ENCODE results near the gene KLHDC3. TPM values are rescaled to one million over a fixed set of nuclear protein-coding genes. Genes with fewer than 3 reads are reported as not detected.

Gene KLHDC3
- total and polyA plus RNA-seq, 2 experiments from 2014 or later: 334 to 343 TPM

DNA sequence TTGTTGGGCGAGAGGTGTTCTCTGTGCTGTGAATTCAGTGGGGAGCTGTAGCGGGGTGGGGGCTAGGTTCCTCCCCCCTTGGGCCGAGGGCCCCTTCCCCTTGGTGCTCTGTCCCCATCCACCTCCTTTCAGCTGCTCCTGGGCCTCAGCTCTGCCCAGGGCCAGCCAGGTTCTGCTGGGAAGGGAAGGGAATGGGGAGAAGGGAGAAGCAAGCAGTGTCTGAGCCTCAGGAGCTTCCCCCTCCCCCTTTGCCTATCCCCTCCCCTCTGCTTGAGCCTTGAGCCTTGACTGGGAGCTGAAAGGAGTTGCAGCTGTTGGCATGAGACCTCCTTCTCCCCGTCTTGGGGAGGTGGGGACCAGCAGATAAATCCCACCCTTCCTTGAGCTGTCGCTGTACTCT lies 6.8 kb downstream of the KLHDC3 start:
- no peaks in the 10 kb centered on the region for H3K27me3 ChIP-seq
- peak overlapping the region; percentile 87 for H3K27ac ChIP-seq
- H3K9me3 ChIP-seq (ENCODE audit: low read depth): no peaks in the 10 kb centered on the region
- peaks cover 33% of the 10 kb centered on the region for H3K36me3 ChIP-seq
- peaks cover 24% of the 10 kb centered on the region for H3K4me1 ChIP-seq (ENCODE audit: low read depth)
- TF ChIP-seq, protein P1, sequence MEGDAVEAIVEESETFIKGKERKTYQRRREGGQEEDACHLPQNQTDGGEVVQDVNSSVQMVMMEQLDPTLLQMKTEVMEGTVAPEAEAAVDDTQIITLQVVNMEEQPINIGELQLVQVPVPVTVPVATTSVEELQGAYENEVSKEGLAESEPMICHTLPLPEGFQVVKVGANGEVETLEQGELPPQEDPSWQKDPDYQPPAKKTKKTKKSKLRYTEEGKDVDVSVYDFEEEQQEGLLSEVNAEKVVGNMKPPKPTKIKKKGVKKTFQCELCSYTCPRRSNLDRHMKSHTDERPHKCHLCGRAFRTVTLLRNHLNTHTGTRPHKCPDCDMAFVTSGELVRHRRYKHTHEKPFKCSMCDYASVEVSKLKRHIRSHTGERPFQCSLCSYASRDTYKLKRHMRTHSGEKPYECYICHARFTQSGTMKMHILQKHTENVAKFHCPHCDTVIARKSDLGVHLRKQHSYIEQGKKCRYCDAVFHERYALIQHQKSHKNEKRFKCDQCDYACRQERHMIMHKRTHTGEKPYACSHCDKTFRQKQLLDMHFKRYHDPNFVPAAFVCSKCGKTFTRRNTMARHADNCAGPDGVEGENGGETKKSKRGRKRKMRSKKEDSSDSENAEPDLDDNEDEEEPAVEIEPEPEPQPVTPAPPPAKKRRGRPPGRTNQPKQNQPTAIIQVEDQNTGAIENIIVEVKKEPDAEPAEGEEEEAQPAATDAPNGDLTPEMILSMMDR (IDR thresholded peaks at IDR 0.05; ENCODE audit: low read depth, low read length): no peak
- H3K4me3 ChIP-seq: peak overlapping the region; percentile 96
- peak in 1 of 2 donors; percentile 40 for DNase-seq (ENCODE audit: low read depth in 1 of 2, low spot score in 1 of 2)

DNA sequence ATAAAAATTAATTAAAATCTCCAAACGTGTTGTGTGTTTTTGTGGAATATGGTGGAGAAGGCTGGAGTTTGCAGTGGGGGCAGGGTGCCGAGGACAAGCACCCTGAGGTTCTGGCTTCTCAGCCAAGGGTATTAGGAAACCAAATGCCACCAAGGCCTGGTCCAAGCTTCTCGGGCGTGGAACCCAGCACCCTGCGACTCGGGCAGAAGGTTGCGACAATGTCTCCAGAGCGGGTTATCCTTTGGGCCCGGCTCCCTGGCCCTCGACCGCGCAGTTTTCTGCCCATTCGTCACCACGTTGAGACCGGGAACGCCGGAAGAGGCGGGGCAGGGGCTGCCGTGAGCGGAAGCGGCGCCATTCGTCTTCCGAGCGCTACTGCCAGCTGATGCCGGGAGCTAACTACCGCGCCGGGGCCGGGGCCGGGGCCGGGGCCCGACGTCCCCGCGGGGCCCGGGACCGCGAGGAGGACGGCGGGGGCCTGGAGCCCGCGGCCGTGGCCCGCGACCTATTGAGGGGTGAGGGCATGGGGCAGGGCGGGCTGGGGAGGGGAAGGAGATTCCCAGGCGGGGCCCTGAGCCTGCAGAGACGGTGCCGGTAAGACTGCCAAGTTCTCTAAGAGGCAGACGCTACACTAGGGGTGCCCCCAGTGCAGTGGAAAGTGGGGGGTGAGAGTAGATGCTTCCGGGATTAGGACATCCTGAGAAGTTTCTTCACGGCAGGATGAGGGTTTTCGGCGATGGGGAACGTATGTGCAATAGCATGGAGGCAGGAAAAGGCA lies 7.4 kb downstream of the KLHDC3 start, which contains the start of gene RRP36:
Gene RRP36 (plus strand): TSS at position 354 of the 778 bp plus-strand sequence. CDS start 32 bp downstream, at position 386.
- peak; percentile 76 to 86 for DNase-seq (ENCODE audit: low read depth in 1 of 2, low spot score in 1 of 2)
- H3K36me3 ChIP-seq: peaks cover 39% of the 10 kb centered on the region
- H3K9me3 ChIP-seq (ENCODE audit: low read depth): no peaks in the 10 kb centered on the region
- H3K27me3 ChIP-seq: no peaks in the 10 kb centered on the region
- H3K4me1 ChIP-seq (ENCODE audit: low read depth): peaks cover 18% of the 10 kb centered on the region
- peak within 1 kb of the TSS; percentile 96 for H3K4me3 ChIP-seq
- TF ChIP-seq, protein P1 (IDR thresholded peaks at IDR 0.05; ENCODE audit: low read depth, low read length): no peak
- H3K27ac ChIP-seq: peak within 1 kb of the TSS; percentile 87

- Histone ChIP-seq H3K4me1 (ENCODE audit: low read depth) (peaks cover 3% of the 10 kb centered on the region), H3K27ac (no peak overlapping the region), H3K9me3 (ENCODE audit: low read depth) (no peaks in the 10 kb centered on the region), H3K27me3 (no peaks in the 10 kb centered on the region), H3K4me3 (no peak overlapping the region), H3K36me3 (peaks cover 44% of the 10 kb centered on the region)
- TF ChIP-seq, protein P1 (IDR thresholded peaks at IDR 0.05; ENCODE audit: low read depth, low read length): no peak
- DNase-seq (ENCODE audit: low read depth in 1 of 2, low spot score in 1 of 2): no peak
These were observed 10.4 kb downstream of the KLHDC3 start for GRCh38 chr6:43024436-43024835.

DNA sequence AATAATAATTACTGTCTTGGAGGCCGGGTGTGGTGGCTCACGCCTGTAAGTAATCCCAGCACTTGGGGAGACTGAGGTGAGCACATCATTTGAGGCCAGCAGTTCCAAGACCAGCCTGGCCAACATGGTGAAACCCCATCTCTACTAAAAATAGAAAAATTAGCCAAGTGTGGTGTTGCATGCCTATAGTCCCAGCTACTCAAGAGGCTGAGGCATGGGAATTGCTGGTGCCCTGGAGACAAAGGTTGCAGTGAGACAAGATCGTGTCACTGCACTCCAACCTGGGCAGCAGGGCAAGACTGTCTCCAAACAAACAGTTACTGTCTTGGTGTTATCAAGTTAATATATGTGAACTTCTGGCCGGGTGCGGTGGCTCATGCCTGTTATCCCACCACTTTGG lies 12.3 kb downstream of the KLHDC3 start:
- Histone ChIP-seq H3K27ac (no peak overlapping the region), H3K4me1 (ENCODE audit: low read depth) (no peaks in the 10 kb centered on the region), H3K4me3 (no peak overlapping the region), H3K27me3 (no peaks in the 10 kb centered on the region), H3K9me3 (ENCODE audit: low read depth) (no peaks in the 10 kb centered on the region), H3K36me3 (peaks cover 46% of the 10 kb centered on the region)
- DNase-seq (ENCODE audit: low read depth in 1 of 2, low spot score in 1 of 2): no peak
- TF ChIP-seq, protein P1 (IDR thresholded peaks at IDR 0.05; ENCODE audit: low read depth, low read length): no peak

DNA sequence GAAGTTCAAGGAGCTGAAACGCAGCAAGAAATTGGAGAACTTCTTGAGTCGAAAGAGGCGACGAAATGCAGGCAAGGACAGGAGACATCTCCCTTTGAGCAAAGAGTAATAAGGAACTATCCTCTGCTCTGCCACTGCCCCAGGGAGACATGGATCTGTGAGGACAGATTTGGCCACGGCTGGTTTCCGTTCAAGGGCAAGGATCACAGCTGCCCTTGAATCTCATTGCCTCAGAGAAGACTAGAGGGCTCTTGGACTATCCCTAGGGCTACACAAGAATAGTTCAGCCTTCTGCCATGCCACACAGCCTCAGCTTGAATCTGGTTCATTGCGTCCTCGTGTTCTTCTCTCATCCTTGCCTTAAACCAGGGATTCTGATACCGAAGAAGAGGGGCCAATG lies 15.1 kb downstream of the KLHDC3 start:
- H3K27ac ChIP-seq: no peak overlapping the region
- no peak for DNase-seq (ENCODE audit: low read depth in 1 of 2, low spot score in 1 of 2)
- H3K4me3 ChIP-seq: no peak overlapping the region
- no peaks in the 10 kb centered on the region for H3K4me1 ChIP-seq (ENCODE audit: low read depth)
- peaks cover 50% of the 10 kb centered on the region for H3K36me3 ChIP-seq
- H3K27me3 ChIP-seq: no peaks in the 10 kb centered on the region
- TF ChIP-seq, protein P1 (IDR thresholded peaks at IDR 0.05; ENCODE audit: low read depth, low read length): no peak
- no peaks in the 10 kb centered on the region for H3K9me3 ChIP-seq (ENCODE audit: low read depth)
